IMR-90 (cell line): ENCODE results near the gene DIPK1B. TPM values are rescaled to one million over a fixed set of nuclear protein-coding genes. Genes with fewer than 3 reads are reported as not detected.

Experiments
- ATAC-seq: fragments of 200-7000 bp; cut with Tn5 transposase; 2 replicates; pipeline ENCODE4 v1.9.1; 2020; ENCODE audit warnings: low read depth, mild to moderate bottlenecking, moderate library complexity
- BruUV-seq: library from RNA; stranded (reverse); fragments of 400-500 nt; replicated peaks from 2 replicates; lab custom pipeline; 2021; lab: Mats Ljungman, UMichigan
- CTCF ChIA-PET: fragments of 300-600 bp; formaldehyde crosslinking; extraction: SDS; loops from one replicate; lab custom pipeline; 2021; ENCODE audit warnings: antibody characterized with exemption; lab: Yijun Ruan, JAX
- POLR2A ChIA-PET: fragments of 300-600 bp; sonication (Branson Sonifier 250); formaldehyde crosslinking; loops from one replicate; lab custom pipeline; 2022; ENCODE audit warnings: antibody characterized with exemption; ENCODE audit not compliant: unreplicated experiment; lab: Charles Lee
- DNase-seq: peaks from one replicate; pipeline ENCODE4 v3.0.0; 2013
- H2AFZ ChIP-seq: replicated peaks from 2 replicates; pipeline ENCODE3; 2013; ENCODE audit warnings: low read length, mild to moderate bottlenecking; ENCODE audit not compliant: poor library complexity
- H2AK5ac ChIP-seq: 2 replicates; pipeline ENCODE4 v1.6.1; 2013; ENCODE audit warnings: low read depth, low read length, inconsistent platforms
- H2AK9ac ChIP-seq: replicated peaks from 2 replicates; pipeline ENCODE3; 2013; ENCODE audit warnings: mild to moderate bottlenecking, low read depth, low read length, moderate library complexity; ENCODE audit not compliant: poor library complexity
- H2BK120ac ChIP-seq: 2 replicates; pipeline ENCODE4 v1.6.1; 2013; ENCODE audit warnings: low read depth, low read length, inconsistent platforms
- H2BK15ac ChIP-seq: 3 replicates; pipeline ENCODE4 v1.6.1; 2013; ENCODE audit warnings: low read depth, low read length, inconsistent platforms
- H2BK20ac ChIP-seq: 2 replicates; pipeline ENCODE4 v1.6.1; 2013; ENCODE audit warnings: low read depth, mild to moderate bottlenecking, inconsistent platforms, low read length, moderate library complexity
- H2BK5ac ChIP-seq: 2 replicates; pipeline ENCODE4 v1.6.1; 2013; ENCODE audit warnings: mild to moderate bottlenecking, low read depth, low read length, inconsistent platforms; ENCODE audit not compliant: poor library complexity, severe bottlenecking
- H3K14ac ChIP-seq: replicated peaks from 2 replicates; pipeline ENCODE4 v1.6.1; 2013; ENCODE audit warnings: low read depth, low read length, inconsistent platforms
- H3K18ac ChIP-seq: 2 replicates; pipeline ENCODE4 v1.6.1; 2013; ENCODE audit warnings: low read depth, low read length, control low read depth
- H3K23ac ChIP-seq: 2 replicates; pipeline ENCODE4 v1.6.1; 2013; ENCODE audit warnings: low read depth, low read length, inconsistent platforms
- H3K27ac ChIP-seq: 2 replicates; pipeline ENCODE4 v1.5.1; 2013; ENCODE audit warnings: mild to moderate bottlenecking, control low read depth, low read length; ENCODE audit not compliant: insufficient read depth
- H3K27me3 ChIP-seq: 2 replicates; pipeline ENCODE4 v1.6.1; 2013; ENCODE audit warnings: low read length; ENCODE audit not compliant: control insufficient read depth, insufficient read depth
- H3K36me3 ChIP-seq: 2 replicates; pipeline ENCODE4 v1.6.1; 2013; ENCODE audit warnings: low read length, mixed read lengths; ENCODE audit not compliant: control insufficient read depth, insufficient read depth
- H3K4ac ChIP-seq: 2 replicates; pipeline ENCODE4 v1.6.1; 2013; ENCODE audit warnings: low read depth, low read length, inconsistent platforms
- H3K4me1 ChIP-seq: 2 replicates; pipeline ENCODE4 v1.6.1; 2013; ENCODE audit warnings: low read length, mixed read lengths; ENCODE audit not compliant: control insufficient read depth, insufficient read depth
- H3K4me2 ChIP-seq: 2 replicates; pipeline ENCODE4 v1.6.1; 2013; ENCODE audit warnings: low read depth, mild to moderate bottlenecking, control low read depth, low read length, moderate library complexity
- H3K4me3 ChIP-seq: 2 replicates; pipeline ENCODE4 v1.5.1; 2013; ENCODE audit warnings: low read depth, mild to moderate bottlenecking, control low read depth, low read length, moderate library complexity; ENCODE audit not compliant: insufficient read depth
- H3K56ac ChIP-seq: 2 replicates; pipeline ENCODE4 v1.6.1; 2013; ENCODE audit warnings: low read length, inconsistent platforms; ENCODE audit not compliant: insufficient read depth; ENCODE audit errors: extremely low read depth
- H3K79me1 ChIP-seq, 2 experiments: 2 replicates each; pipeline ENCODE4 v1.6.1; 2013; ENCODE audit warnings: low read length in 2 of 2, inconsistent platforms in 1 of 2, low read depth in 1 of 2
- H3K9ac ChIP-seq: 2 replicates; pipeline ENCODE4 v1.6.1; 2013; ENCODE audit warnings: low read depth, low read length, control low read depth
- H3K9me1 ChIP-seq: 2 replicates; pipeline ENCODE4 v1.6.1; 2013; ENCODE audit warnings: low read length, inconsistent platforms; ENCODE audit not compliant: insufficient read depth
- H3K9me3 ChIP-seq: 2 replicates; pipeline ENCODE4 v1.6.1; 2013; ENCODE audit warnings: low read length; ENCODE audit not compliant: control insufficient read depth, insufficient read depth
- H4K20me1 ChIP-seq: 2 replicates; pipeline ENCODE4 v1.6.1; 2013; ENCODE audit warnings: low read length, inconsistent platforms; ENCODE audit not compliant: insufficient read depth
- H4K5ac ChIP-seq: 2 replicates; pipeline ENCODE4 v1.6.1; 2013; ENCODE audit warnings: mild to moderate bottlenecking, low read depth, low read length, control low read depth
- H4K8ac ChIP-seq, 2 experiments: 2 replicates each; pipeline ENCODE4 v1.6.1; 2013; ENCODE audit warnings: low read depth in 2 of 2, low read length in 2 of 2, control low read depth in 1 of 2, inconsistent platforms in 1 of 2
- H4K91ac ChIP-seq: 2 replicates; pipeline ENCODE4 v1.6.1; 2013; ENCODE audit warnings: low read depth, low read length, inconsistent platforms; ENCODE audit not compliant: insufficient read depth
- BHLHE40 ChIP-seq: fragments of 150-350 bp; IDR thresholded peaks from 2 replicates; pipeline ENCODE4 v1.6.1; 2016; ENCODE audit warnings: mild to moderate bottlenecking, low read depth, low read length
- CEBPB ChIP-seq: IDR thresholded peaks from 2 replicates; pipeline ENCODE4 v1.6.1; 2012; ENCODE audit warnings: low read depth, low read length, improper control_type of control experiment
- CHD1 ChIP-seq: IDR thresholded peaks from 2 replicates; pipeline ENCODE4 v1.6.1; 2012; ENCODE audit warnings: low read depth, low read length, improper control_type of control experiment
- ELK1 ChIP-seq: fragments of 150-350 bp; IDR thresholded peaks from 2 replicates; pipeline ENCODE4 v1.6.1; 2016; ENCODE audit warnings: low read depth, mild to moderate bottlenecking, low read length, moderate library complexity, borderline replicate concordance
- FOS ChIP-seq: fragments of 150-350 bp; IDR thresholded peaks from 2 replicates; pipeline ENCODE4 v1.6.1; 2016; ENCODE audit warnings: low read depth, low read length
- MAFK ChIP-seq: IDR thresholded peaks from 2 replicates; pipeline ENCODE4 v1.6.1; 2012; ENCODE audit warnings: low read depth, low read length, improper control_type of control experiment
- MAZ ChIP-seq: IDR thresholded peaks from 2 replicates; pipeline ENCODE4 v1.6.1; 2012; ENCODE audit warnings: low read depth, mild to moderate bottlenecking, low read length, improper control_type of control experiment, moderate library complexity, borderline replicate concordance
- MXI1 ChIP-seq: IDR thresholded peaks from 2 replicates; pipeline ENCODE4 v1.6.1; 2012; ENCODE audit warnings: low read depth, mild to moderate bottlenecking, low read length, moderate library complexity, borderline replicate concordance
- NFE2L2 ChIP-seq: fragments of 150-350 bp; IDR thresholded peaks from 2 replicates; pipeline ENCODE4 v1.6.1; 2016; ENCODE audit warnings: low read depth, mild to moderate bottlenecking, low read length
- POLR2A ChIP-seq: IDR thresholded peaks from 2 replicates; pipeline ENCODE4 v1.6.1; 2012; ENCODE audit warnings: mild to moderate bottlenecking, low read depth, low read length
- RAD21 ChIP-seq: IDR thresholded peaks from 2 replicates; pipeline ENCODE4 v1.6.1; 2012; ENCODE audit warnings: low read length, improper control_type of control experiment
- RCOR1 ChIP-seq: IDR thresholded peaks from 2 replicates; pipeline ENCODE4 v1.6.1; 2012; ENCODE audit warnings: mild to moderate bottlenecking, low read length, improper control_type of control experiment; ENCODE audit not compliant: insufficient replicate concordance
- RFX5 ChIP-seq: IDR thresholded peaks from 2 replicates; pipeline ENCODE4 v1.8.0; 2012; ENCODE audit warnings: low read depth, mild to moderate bottlenecking, low read length, moderate library complexity
- SMC3 ChIP-seq: fragments of 150-350 bp; IDR thresholded peaks from 2 replicates; pipeline ENCODE4 v1.6.1; 2016; ENCODE audit warnings: low read depth, mild to moderate bottlenecking, antibody characterized with exemption, low read length, moderate library complexity
- WGBS, 2 experiments: methylation state at CpG; one replicate each; pipeline versions ENCODE4 v1.1.5 to v1.1.7; 2013; ENCODE audit warnings: missing lambda C conversion rate in 2 of 2; ENCODE audit not compliant: insufficient read length in 1 of 2; ENCODE audit errors: extremely low coverage in 2 of 2; 5-methylcytosine and 5-hydroxymethylcytosine counted together
- dilution Hi-C: fragments of 300-500 bp; cut with HindIII; formaldehyde crosslinking; loops from one replicate; pipeline ENCODE4 v1.14.3; 2018; ENCODE audit warnings: low sequenced_read_pairs; ENCODE audit not compliant: unreplicated experiment
- in situ Hi-C: fragments of 300-500 bp; cut with MboI; formaldehyde crosslinking; loops from 3 replicates; pipeline ENCODE4 v1.14.3; 2019; ENCODE audit warnings: low sequenced_read_pairs, inconsistent platforms, mixed read lengths
- intact Hi-C: fragments of 100-400 bp; cut with micrococcal nuclease; formaldehyde crosslinking; loops from 2 replicates; pipeline ENCODE4 v1.10.0; 2022
- polyA plus RNA-seq, 3 experiments: library from polyadenylated mRNA; depleted of rRNA; stranded (reverse); fragments of >200 nt; gene quantifications; 2 replicates each; pipeline ENCODE4 v1.2.3, GENCODE V29; 2012; ENCODE audit warnings: low replicate concordance in 1 of 3
- total RNA-seq: library from RNA; depleted of rRNA; stranded (reverse); fragments of >200 nt; gene quantifications from 2 replicates; pipeline ENCODE4 v1.2.3, GENCODE V29; 2012
- TF ChIP-seq, protein P1 (sequence below): fragments of 150-350 bp; IDR thresholded peaks from 2 replicates; pipeline ENCODE4 v1.6.1; 2017; ENCODE audit warnings: mild to moderate bottlenecking, antibody characterized with exemption, low read length, low read depth
- TF ChIP-seq, protein P2 (sequence below): conservative IDR thresholded peaks from 2 replicates; pipeline ENCODE4 v1.5.1; 2012; ENCODE audit warnings: mild to moderate bottlenecking, low read depth, low read length, improper control_type of control experiment

DIPK1B gene
- total and polyA plus RNA-seq, 2 of the 4 experiments (the other 2 are of a cell fraction) = 3.4 to 7.1 TPM

GRCh38 chr9:136763649-136764035 lies 51.3 kb downstream of the DIPK1B start:
- no peak overlapping the region for H2AK9ac ChIP-seq
- CTCF ChIA-PET = no interaction called here
- H2BK15ac ChIP-seq = no peak overlapping the region

More at GRCh38 chr9:136763649-136764035, 51.3 kb downstream of the DIPK1B start:
- Histone ChIP-seq H3K27ac (no peak overlapping the region), H4K91ac (no peak overlapping the region), H3K23ac (no peak overlapping the region), H3K79me1 (no peaks in the 10 kb centered on the region), H3K9ac (no peak overlapping the region), H2BK20ac (no peak overlapping the region), H3K18ac (no peak overlapping the region), H3K27me3 (peaks cover 7% of the 10 kb centered on the region), H3K9me1 (no peaks in the 10 kb centered on the region), H2BK5ac (no peak overlapping the region), H2AFZ (no peak overlapping the region), H3K36me3 (no peaks in the 10 kb centered on the region), H3K4ac (no peak overlapping the region), H4K8ac (no peak overlapping the region), H3K56ac (no peak overlapping the region), H4K5ac (no peak overlapping the region), H3K4me1 (no peaks in the 10 kb centered on the region), H3K9me3 (no peaks in the 10 kb centered on the region), H2BK120ac (no peak overlapping the region), H3K4me2 (no peak overlapping the region), H2AK5ac (no peak overlapping the region), H3K14ac (no peak overlapping the region), H4K20me1 (no peaks in the 10 kb centered on the region), H3K4me3 (no peak overlapping the region)
- in situ Hi-C loops = no loop called here
- 73% methylated on average over 8 of the region's 14 CpGs; no CpG with 5 or more reads in 1 of the 2 experiments for WGBS, 2 experiments
- BruUV-seq = no TSS peak
- POLR2A ChIA-PET = no interaction called here
- DNase-seq = no peak
- intact Hi-C loops = no loop called here
- no peak for TF ChIP-seq RAD21
- TF ChIP-seq NFE2L2 = no peak
- no peak for TF ChIP-seq MXI1
- no peak for TF ChIP-seq ELK1
- no peak for TF ChIP-seq MAZ
- TF ChIP-seq RCOR1 = no peak
- TF ChIP-seq CEBPB = no peak
- no peak for TF ChIP-seq POLR2A
- TF ChIP-seq SMC3 = no peak
- no peak for TF ChIP-seq RFX5
- TF ChIP-seq, protein P1, sequence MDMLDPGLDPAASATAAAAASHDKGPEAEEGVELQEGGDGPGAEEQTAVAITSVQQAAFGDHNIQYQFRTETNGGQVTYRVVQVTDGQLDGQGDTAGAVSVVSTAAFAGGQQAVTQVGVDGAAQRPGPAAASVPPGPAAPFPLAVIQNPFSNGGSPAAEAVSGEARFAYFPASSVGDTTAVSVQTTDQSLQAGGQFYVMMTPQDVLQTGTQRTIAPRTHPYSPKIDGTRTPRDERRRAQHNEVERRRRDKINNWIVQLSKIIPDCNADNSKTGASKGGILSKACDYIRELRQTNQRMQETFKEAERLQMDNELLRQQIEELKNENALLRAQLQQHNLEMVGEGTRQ = no peak
- no peak for TF ChIP-seq BHLHE40
- TF ChIP-seq, protein P2, sequence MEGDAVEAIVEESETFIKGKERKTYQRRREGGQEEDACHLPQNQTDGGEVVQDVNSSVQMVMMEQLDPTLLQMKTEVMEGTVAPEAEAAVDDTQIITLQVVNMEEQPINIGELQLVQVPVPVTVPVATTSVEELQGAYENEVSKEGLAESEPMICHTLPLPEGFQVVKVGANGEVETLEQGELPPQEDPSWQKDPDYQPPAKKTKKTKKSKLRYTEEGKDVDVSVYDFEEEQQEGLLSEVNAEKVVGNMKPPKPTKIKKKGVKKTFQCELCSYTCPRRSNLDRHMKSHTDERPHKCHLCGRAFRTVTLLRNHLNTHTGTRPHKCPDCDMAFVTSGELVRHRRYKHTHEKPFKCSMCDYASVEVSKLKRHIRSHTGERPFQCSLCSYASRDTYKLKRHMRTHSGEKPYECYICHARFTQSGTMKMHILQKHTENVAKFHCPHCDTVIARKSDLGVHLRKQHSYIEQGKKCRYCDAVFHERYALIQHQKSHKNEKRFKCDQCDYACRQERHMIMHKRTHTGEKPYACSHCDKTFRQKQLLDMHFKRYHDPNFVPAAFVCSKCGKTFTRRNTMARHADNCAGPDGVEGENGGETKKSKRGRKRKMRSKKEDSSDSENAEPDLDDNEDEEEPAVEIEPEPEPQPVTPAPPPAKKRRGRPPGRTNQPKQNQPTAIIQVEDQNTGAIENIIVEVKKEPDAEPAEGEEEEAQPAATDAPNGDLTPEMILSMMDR = no peak
- no peak for TF ChIP-seq MAFK
- no peak for TF ChIP-seq CHD1
- no peak for TF ChIP-seq FOS
- dilution Hi-C loops = no loop called here
- no peak for ATAC-seq
